HG02852 (cell line): Measurements from ENCODE around the gene GPC6.

Experiments
- ATAC-seq: cut with Tn5 transposase; IDR thresholded peaks from one replicate; pipeline ENCODE4 v1.9.1; 2021; ENCODE audit warnings: mild to moderate bottlenecking, moderate library complexity; ENCODE audit not compliant: unreplicated experiment

GPC6 gene

GRCh38 chr13:94308832-94309231 lies 1082.2 kb downstream of the GPC6 start:
- ATAC-seq, result no peak

DNA sequence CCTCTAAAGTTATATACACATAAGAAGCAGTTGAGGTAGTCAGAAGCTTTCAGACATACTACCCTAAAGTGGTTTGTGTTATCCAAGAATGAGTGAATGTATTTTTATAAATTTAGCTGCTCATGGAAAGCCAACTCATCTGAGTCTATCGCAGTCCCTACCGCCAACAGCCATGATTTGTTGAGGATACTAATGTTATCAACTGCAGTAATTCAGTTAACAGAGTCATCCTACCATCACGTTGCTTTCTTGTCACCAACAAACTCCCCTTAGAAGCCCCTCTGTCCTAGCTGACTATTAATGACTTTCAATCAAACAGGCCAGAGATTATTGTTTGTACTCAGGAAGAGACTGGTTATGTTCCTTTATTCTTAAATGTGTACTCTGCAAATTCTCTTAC lies 1083.0 kb downstream of the GPC6 start:
- no peak for ATAC-seq

DNA sequence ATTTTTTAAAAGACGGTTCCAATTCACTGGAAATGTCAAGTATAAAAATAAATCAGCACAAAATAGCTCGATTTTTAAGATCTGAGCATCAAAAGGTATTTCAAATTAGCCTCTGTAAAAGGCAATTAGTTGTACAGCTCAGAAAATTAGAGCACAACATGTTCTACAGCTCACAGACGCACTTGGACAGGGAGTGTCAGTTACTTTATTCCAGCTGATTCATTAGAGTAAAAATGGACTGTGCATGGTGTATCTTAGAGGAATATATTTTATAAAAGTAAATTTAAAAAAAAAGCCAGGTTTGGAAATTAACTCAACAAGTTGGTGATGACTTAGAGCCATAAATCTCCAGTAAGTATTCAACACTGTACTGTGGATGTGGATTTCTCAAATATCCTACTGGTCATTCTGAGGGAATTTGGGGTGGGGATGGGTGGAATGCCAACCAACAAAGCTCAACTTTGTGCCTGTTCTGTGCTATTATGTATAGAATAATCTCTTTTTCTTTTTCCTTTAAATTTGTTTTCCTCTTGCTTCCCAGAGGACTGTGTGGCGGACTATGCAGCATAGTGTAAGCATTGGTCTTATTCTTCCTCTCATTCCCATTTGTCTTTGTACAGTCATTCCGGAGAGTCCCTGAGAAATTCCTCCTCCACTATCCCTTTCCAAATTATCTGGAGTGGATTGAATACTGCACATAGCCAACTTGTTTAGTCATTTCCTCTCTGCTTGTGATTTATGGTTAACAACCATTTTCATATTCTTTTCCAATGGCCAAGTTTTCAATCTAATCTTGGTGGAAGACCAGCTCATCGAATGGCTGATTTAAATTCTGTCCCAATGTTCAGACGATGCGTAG lies 1083.6 kb downstream of the GPC6 start:
- no peak for ATAC-seq

GRCh38 chr13:94311893-94312292 lies 1085.3 kb downstream of the GPC6 start:
- ATAC-seq, result no peak

GRCh38 chr13:94312511-94313216 lies 1086.1 kb downstream of the GPC6 start:
- peak; percentile 86 for ATAC-seq

GRCh38 chr13:94313321-94313910 lies 1086.8 kb downstream of the GPC6 start:
- no peak for ATAC-seq

GRCh38 chr13:94313926-94314325 lies 1087.3 kb downstream of the GPC6 start:
- no peak for ATAC-seq

DNA sequence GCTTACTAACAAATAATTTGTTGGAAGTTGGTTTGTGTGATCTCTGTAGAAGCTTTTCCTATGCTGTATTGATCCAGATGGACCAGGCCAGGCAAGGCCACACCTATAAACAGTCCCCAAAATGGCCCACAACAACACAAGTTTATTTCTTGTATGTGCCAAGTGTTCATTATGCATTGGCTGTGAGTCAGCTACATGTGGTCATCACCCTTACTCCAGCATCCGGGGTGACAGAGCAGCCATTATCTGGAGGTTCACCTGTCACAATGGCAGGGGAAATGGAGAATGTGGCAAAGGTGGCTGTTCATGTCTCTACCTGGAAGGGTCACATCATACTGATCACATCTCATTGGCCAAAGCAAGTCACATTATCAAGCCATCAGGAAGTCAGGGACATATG lies 1088.6 kb downstream of the GPC6 start:
- no peak for ATAC-seq

- peak; percentile 54 for ATAC-seq
Observed at GRCh38 chr13:94317063-94317491, 1090.5 kb downstream of the GPC6 start.

DNA sequence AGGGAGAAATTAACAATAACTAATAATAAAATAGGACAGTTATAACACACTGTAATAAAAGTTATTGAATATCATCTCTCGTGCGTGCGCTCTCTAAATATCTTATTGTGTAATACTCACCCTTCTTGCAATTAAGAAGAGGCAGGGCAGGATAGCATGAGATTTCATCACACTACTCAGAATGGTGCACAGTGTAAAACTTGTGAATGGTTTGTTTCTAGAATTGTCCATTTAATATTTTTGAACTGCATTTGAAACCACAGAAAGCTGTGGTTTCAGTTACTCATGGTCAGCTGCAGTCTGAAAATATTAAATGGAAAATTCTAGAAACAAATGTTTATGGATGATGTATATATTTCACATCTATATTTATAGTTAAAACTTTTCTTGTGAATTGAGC lies 1091.8 kb downstream of the GPC6 start:
- ATAC-seq, result no peak

DNA sequence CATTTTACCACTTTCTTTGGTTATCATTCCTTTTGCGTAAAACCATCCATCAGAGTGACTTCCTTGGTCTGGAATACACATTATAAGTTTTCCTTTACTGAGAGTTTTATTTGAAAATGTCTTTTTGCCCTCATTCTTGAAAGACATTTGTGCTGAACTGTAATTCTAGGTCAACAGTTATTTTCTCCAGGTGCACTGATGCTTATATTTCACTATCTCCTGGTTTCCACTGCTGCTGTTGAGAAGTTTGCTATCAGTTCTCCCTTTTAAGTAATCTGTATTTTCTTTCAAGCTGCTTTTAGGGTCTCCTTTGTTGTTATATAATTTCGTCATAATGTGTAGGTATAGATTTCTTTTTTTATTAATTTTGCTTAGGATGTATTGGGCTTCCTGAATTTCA lies 1092.9 kb downstream of the GPC6 start:
- ATAC-seq, result no peak

GRCh38 chr13:94322925-94323763 lies 1096.5 kb downstream of the GPC6 start:
- ATAC-seq, result no peak

GRCh38 chr13:94323764-94324758 lies 1097.5 kb downstream of the GPC6 start:
- peak; percentile 34 for ATAC-seq

- ATAC-seq, result no peak
Observed at GRCh38 chr13:94324767-94325540, 1098.3 kb downstream of the GPC6 start.

GRCh38 chr13:94325650-94326049 lies 1099.0 kb downstream of the GPC6 start:
- no peak for ATAC-seq

- ATAC-seq, result peak; percentile 96
Observed at GRCh38 chr13:94327318-94327717, 1100.7 kb downstream of the GPC6 start.

GRCh38 chr13:94328381-94329041 lies 1101.9 kb downstream of the GPC6 start:
- ATAC-seq, result no peak

GRCh38 chr13:94329277-94329676 lies 1102.7 kb downstream of the GPC6 start:
- no peak for ATAC-seq
